Lung microvascular endothelial cell (primary cell): ENCODE results near the gene MPHOSPH6. TPM values are rescaled to one million over a fixed set of nuclear protein-coding genes. Genes with fewer than 3 reads are reported as not detected.
A peak's percentile ranks its signal among the peaks of the same experiment; 100 is the strongest.
"Not testable (repeated sequence)": the region's sequence is repeated elsewhere in the genome, so short reads cannot be mapped to it uniquely, and the experiment has no call there.

Source experiments
- DNase-seq, 2 donors: peaks; one replicate each; pipeline versions ENCODE4 v3.0.0 to v3.0.0-alpha.2; 2010; ENCODE audit warnings: low read depth in 2 of 2
- total RNA-seq: library from RNA; depleted of rRNA; stranded (reverse); fragments of >200 nt; gene quantifications from 2 replicates; pipeline ENCODE4 v1.2.1, GENCODE V29; 2014

Gene MPHOSPH6
- total RNA-seq, 1 donor from 2014 or later: 16.5 TPM

GRCh38 chr16:82175627-82176026 is 5.6 kb upstream of the MPHOSPH6 start:
- no peak for DNase-seq

GRCh38 chr16:82167670-82168069 is 2.4 kb downstream of the MPHOSPH6 start:
- DNase-seq: no peak

DNA sequence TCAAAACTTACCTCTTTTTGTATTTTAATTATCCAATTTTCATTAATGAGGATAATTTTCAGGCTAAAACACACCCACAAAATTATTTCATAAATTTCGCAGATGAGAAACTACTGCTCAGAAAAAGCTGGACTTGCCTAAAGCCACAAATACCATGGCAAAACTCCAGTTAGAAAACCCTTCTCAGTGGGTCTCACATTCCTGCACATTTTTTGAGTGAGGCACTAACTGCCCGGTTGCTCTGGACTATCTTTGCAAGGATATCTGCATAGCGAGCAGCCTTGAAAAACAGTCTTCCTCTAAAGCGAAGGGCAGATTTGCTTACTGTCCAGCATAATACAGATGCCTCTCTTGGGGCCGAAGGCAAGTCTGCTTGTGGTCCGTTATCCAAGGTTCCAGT is 9.8 kb downstream of the MPHOSPH6 start:
- DNase-seq: no peak

DNA sequence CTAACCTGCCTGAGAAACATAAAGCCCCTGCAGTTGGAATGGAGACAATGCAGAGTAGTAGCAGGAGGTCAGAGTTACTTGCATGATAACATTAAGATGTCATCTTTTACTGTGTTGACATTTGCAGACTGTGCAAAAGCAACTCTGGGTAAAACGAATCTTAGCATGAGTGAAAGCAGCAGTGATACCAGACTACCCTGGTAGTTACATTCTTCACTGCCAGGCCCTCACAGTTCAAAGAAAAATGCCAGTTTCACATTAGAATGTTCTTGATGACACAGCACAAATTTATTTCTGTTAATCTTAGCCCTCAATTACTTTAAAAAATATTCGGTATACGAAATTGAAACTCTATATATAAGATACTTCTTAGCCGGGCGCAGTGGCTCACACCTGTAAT is 12.2 kb downstream of the MPHOSPH6 start:
- DNase-seq: no peak

- no peak for DNase-seq
Observed at GRCh38 chr16:82157534-82157812, 12.6 kb downstream of the MPHOSPH6 start.

GRCh38 chr16:82156761-82157533 is 13.1 kb downstream of the MPHOSPH6 start:
- no peak for DNase-seq

DNA sequence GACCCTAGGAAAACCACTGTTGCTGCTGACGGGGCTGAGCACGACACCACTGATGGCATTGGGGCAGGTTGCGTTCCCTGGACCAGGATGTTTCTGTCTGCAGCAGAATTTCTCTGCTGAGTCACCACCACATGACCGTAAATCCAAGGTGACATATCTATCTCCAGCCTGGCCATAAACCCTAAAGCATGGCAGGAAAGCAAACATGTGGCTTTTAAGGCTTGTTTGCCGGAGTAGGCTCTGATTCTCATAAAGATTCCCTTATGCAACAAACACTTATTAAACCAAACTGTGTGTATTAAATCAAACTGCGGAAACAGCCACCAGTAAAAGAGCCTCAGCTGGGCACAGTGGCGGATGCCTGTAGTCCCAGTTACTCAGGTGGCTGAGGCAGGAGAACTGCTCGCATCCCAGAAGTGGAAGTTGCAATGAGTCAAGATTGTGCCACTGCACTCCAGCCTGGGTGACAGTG is 17.3 kb downstream of the MPHOSPH6 start:
- peak; percentile 3 to 40 for DNase-seq

GRCh38 chr16:82152196-82152595 is 17.8 kb downstream of the MPHOSPH6 start:
- no peak for DNase-seq

GRCh38 chr16:82150549-82150948 is 19.5 kb downstream of the MPHOSPH6 start:
- no peak for DNase-seq

DNA sequence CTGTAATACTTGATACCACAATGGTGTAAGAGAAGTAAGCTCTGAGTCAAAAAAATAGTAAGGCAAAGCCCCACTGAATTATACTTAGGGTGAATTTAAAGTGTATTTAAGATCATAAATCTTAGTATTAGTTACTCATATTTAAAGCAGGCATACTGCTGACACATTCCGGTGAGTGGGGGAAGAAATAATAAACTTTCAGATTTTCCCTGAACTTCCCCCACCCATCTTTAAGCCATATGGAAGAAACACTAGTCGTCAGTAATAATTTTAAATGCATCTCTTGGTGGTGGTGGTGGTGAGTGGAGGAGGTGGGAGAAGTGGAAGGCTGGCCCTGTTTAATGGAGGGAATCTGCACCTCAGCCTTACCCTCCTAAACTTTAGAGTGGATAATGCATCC is 20.5 kb downstream of the MPHOSPH6 start:
- DNase-seq: no peak

GRCh38 chr16:82147546-82147945 is 22.5 kb downstream of the MPHOSPH6 start:
- DNase-seq: no peak

GRCh38 chr16:82146957-82147356 is 23.1 kb downstream of the MPHOSPH6 start:
- no peak for DNase-seq

- no peak for DNase-seq
Observed at GRCh38 chr16:82146556-82146955, 23.5 kb downstream of the MPHOSPH6 start.

- not testable (repeated sequence) for DNase-seq
Observed at GRCh38 chr16:82139286-82139571, 30.8 kb downstream of the MPHOSPH6 start.

- DNase-seq: no peak
Observed at GRCh38 chr16:82138478-82139285, 31.3 kb downstream of the MPHOSPH6 start.

DNA sequence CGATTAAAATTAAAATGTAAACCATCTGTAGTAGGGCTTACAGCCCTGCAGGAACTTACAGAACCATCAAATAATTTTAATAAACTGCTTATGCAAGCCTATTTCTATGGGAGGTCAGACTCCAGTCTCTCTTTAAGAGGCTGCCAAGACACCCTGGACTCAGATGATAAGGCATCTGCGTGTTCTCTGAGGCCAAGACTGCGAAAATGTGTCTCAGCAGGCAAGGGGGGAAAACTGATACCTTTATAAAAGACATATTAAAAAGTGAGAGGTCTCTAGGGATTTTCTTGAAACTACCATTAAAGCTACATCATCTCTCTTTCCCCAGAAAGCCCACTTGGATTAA is 32.2 kb downstream of the MPHOSPH6 start:
- no peak for DNase-seq

GRCh38 chr16:82136956-82137821 is 32.8 kb downstream of the MPHOSPH6 start:
- peak; percentile 6 to 87 for DNase-seq

- DNase-seq: no peak
Observed at GRCh38 chr16:82135844-82136243, 34.2 kb downstream of the MPHOSPH6 start.

DNA sequence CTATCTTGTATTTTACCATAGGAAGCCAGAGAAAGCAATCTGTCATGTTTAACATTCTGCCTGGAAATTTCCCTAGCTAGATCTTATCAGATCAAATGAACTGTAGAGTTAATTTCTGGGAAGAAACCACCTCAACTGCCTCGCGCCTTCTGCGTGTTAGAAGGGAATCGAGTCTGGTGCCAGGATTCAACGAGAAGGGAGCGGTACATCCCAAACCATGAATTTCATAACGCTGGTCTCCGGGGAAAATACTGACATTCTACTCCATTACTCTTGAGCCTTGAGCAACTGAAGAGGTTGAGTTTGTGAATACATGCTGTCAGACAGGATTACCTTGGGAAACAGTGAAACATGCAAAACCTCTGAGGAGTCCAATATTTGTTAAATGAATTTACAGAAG is 35.2 kb downstream of the MPHOSPH6 start:
- no peak for DNase-seq

- DNase-seq: no peak
Observed at GRCh38 chr16:82133798-82134197, 36.2 kb downstream of the MPHOSPH6 start.

- DNase-seq: no peak
Observed at GRCh38 chr16:82129881-82130280, 40.1 kb downstream of the MPHOSPH6 start.

DNA sequence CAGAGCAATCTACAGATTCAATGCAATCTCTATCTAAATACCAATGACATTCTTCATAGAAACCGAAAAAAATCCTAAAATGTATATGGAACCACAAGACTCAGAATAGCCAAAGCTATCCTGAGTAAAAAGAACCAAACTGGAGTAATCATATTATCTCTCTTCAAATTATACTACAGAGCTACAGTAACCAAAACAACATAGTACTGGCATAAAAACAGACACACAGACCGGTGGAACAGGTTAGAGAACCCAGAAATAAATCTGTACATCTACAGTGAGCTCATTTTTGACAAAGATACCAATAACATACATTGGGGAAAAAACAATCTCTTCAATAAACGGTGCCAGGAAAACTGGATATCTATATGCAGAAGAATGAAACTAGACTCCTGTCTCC is 45.4 kb downstream of the MPHOSPH6 start:
- DNase-seq: no peak
